GM19193 (cell line): Measurements from ENCODE around the gene SPATA3.

Source experiments
- POLR2A ChIP-seq: IDR thresholded peaks from 4 replicates; pipeline ENCODE4 v1.6.1; 2011; ENCODE audit not compliant: insufficient read depth, insufficient read length; ENCODE audit errors: extremely low read depth

The SPATA3 gene

GRCh38 chr2:231041061-231041689 is 45.3 kb downstream of the SPATA3 start:
- no peak for TF ChIP-seq POLR2A

- TF ChIP-seq POLR2A, result no peak
Observed at GRCh38 chr2:231043796-231044195, 47.9 kb downstream of the SPATA3 start.

GRCh38 chr2:231046916-231047273 is 51.0 kb downstream of the SPATA3 start:
- no peak for TF ChIP-seq POLR2A

- TF ChIP-seq POLR2A, result no peak
Observed at GRCh38 chr2:231047274-231047922, 51.5 kb downstream of the SPATA3 start.

- no peak for TF ChIP-seq POLR2A
Observed at GRCh38 chr2:231047923-231048915, 52.3 kb downstream of the SPATA3 start.

GRCh38 chr2:231049286-231050017 is 53.5 kb downstream of the SPATA3 start:
- TF ChIP-seq POLR2A, result no peak

- no peak for TF ChIP-seq POLR2A
Observed at GRCh38 chr2:231050018-231050901, 54.3 kb downstream of the SPATA3 start.

GRCh38 chr2:231051116-231051515 is 55.2 kb downstream of the SPATA3 start:
- no peak for TF ChIP-seq POLR2A

GRCh38 chr2:231052494-231053451 is 56.9 kb downstream of the SPATA3 start:
- no peak for TF ChIP-seq POLR2A

GRCh38 chr2:231053846-231054245 is 57.9 kb downstream of the SPATA3 start:
- TF ChIP-seq POLR2A, result no peak

- TF ChIP-seq POLR2A, result peak; percentile 77
Observed at GRCh38 chr2:231056453-231057416, 60.8 kb downstream of the SPATA3 start, which contains the start of gene PSMD1. Gene PSMD1 (plus strand): TSS chr2:231056867. CDS start chr2:231057026, 159 bp downstream.
